ENCODE data around the gene TPCN2. TPM values are rescaled to one million over a fixed set of nuclear protein-coding genes. Genes with fewer than 3 reads are reported as not detected.

Gene TPCN2
- polyA plus RNA-seq, 1 donor from 2014 or later: 14.2 TPM

- no peak overlapping the region for H3K4me2 ChIP-seq (ENCODE audit: low read length)
- H4K20me1 ChIP-seq (ENCODE audit: insufficient read depth): no peaks in the 10 kb centered on the region
- no peak overlapping the region for H2AFZ ChIP-seq (ENCODE audit: low read depth, low read length)
- H3K4me3 ChIP-seq (ENCODE audit: low read length): no peak overlapping the region
- no peaks in the 10 kb centered on the region for H3K36me3 ChIP-seq (ENCODE audit: insufficient read depth, low read length)
- H3K27ac ChIP-seq (ENCODE audit: low read length): no peak overlapping the region
- no peaks in the 10 kb centered on the region for H3K79me2 ChIP-seq (replicated peaks; ENCODE audit: insufficient read depth, low read length)
- no peaks in the 10 kb centered on the region for H3K9me3 ChIP-seq (ENCODE audit: low read length)
- H3K9me2 ChIP-seq (ENCODE audit: insufficient read depth, low read length): no peaks in the 10 kb centered on the region
- H3K9ac ChIP-seq (ENCODE audit: low read length): no peak overlapping the region
- H3F3A ChIP-seq (ENCODE audit: insufficient read depth, low read length, poor library complexity, severe bottlenecking): no peaks in the 10 kb centered on the region
- H3K27me3 ChIP-seq (ENCODE audit: insufficient read depth, low read depth, low read length): no peaks in the 10 kb centered on the region
- TF ChIP-seq EP300 (conservative IDR thresholded peaks at IDR 0.05; ENCODE audit: poor library complexity, severe bottlenecking): no peak
- no peak for TF ChIP-seq TAF1 (IDR thresholded peaks at IDR 0.05; ENCODE audit: low read depth)
- TF ChIP-seq, protein P1, sequence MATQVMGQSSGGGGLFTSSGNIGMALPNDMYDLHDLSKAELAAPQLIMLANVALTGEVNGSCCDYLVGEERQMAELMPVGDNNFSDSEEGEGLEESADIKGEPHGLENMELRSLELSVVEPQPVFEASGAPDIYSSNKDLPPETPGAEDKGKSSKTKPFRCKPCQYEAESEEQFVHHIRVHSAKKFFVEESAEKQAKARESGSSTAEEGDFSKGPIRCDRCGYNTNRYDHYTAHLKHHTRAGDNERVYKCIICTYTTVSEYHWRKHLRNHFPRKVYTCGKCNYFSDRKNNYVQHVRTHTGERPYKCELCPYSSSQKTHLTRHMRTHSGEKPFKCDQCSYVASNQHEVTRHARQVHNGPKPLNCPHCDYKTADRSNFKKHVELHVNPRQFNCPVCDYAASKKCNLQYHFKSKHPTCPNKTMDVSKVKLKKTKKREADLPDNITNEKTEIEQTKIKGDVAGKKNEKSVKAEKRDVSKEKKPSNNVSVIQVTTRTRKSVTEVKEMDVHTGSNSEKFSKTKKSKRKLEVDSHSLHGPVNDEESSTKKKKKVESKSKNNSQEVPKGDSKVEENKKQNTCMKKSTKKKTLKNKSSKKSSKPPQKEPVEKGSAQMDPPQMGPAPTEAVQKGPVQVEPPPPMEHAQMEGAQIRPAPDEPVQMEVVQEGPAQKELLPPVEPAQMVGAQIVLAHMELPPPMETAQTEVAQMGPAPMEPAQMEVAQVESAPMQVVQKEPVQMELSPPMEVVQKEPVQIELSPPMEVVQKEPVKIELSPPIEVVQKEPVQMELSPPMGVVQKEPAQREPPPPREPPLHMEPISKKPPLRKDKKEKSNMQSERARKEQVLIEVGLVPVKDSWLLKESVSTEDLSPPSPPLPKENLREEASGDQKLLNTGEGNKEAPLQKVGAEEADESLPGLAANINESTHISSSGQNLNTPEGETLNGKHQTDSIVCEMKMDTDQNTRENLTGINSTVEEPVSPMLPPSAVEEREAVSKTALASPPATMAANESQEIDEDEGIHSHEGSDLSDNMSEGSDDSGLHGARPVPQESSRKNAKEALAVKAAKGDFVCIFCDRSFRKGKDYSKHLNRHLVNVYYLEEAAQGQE (IDR thresholded peaks at IDR 0.05; ENCODE audit: borderline replicate concordance): no peak
- no peak for TF ChIP-seq RAD21 (conservative IDR thresholded peaks at IDR 0.05)
- no peak for TF ChIP-seq CTCF (IDR thresholded peaks at IDR 0.05; ENCODE audit: poor library complexity, severe bottlenecking)
- no peak for TF ChIP-seq EZH2 (IDR thresholded peaks at IDR 0.05; ENCODE audit: borderline replicate concordance, insufficient read depth, low read length, poor library complexity, severe bottlenecking)
- TF ChIP-seq POLR2AphosphoS5 (IDR thresholded peaks at IDR 0.05): no peak
- no peak for TF ChIP-seq SMC3 (conservative IDR thresholded peaks at IDR 0.05; ENCODE audit: poor library complexity)
- TF ChIP-seq MXI1 (conservative IDR thresholded peaks at IDR 0.05; ENCODE audit: poor library complexity, severe bottlenecking): no peak
Measured at GRCh38 chr11:69003866-69004367, 44.8 kb upstream of the TPCN2 start.

- Histone ChIP-seq H3K9ac (ENCODE audit: low read length) (no peak overlapping the region), H3K36me3 (ENCODE audit: insufficient read depth, low read length) (no peaks in the 10 kb centered on the region), H3K79me2 (replicated peaks; ENCODE audit: insufficient read depth, low read length) (no peaks in the 10 kb centered on the region), H3K27ac (ENCODE audit: low read length) (no peak overlapping the region), H3F3A (ENCODE audit: insufficient read depth, low read length, poor library complexity, severe bottlenecking) (no peaks in the 10 kb centered on the region), H2AFZ (ENCODE audit: low read depth, low read length) (no peak overlapping the region), H4K20me1 (ENCODE audit: insufficient read depth) (no peaks in the 10 kb centered on the region), H3K9me3 (ENCODE audit: low read length) (no peaks in the 10 kb centered on the region), H3K9me2 (ENCODE audit: insufficient read depth, low read length) (no peaks in the 10 kb centered on the region), H3K4me2 (ENCODE audit: low read length) (no peak overlapping the region), H3K4me3 (ENCODE audit: low read length) (no peak overlapping the region), H3K27me3 (ENCODE audit: insufficient read depth, low read depth, low read length) (no peaks in the 10 kb centered on the region)
- TF ChIP-seq CTCF (IDR thresholded peaks at IDR 0.05; ENCODE audit: poor library complexity, severe bottlenecking): no peak
- TF ChIP-seq TAF1 (IDR thresholded peaks at IDR 0.05; ENCODE audit: low read depth): no peak
- TF ChIP-seq, protein P1 (IDR thresholded peaks at IDR 0.05; ENCODE audit: borderline replicate concordance): no peak
- TF ChIP-seq EP300 (conservative IDR thresholded peaks at IDR 0.05; ENCODE audit: poor library complexity, severe bottlenecking): no peak
Measured at GRCh38 chr11:69004411-69005182, 44.1 kb upstream of the TPCN2 start.

Data from neural cell (in vitro differentiated cells).